ENCODE measurements around the gene FBLN2.

The FBLN2 gene

GRCh38 chr3:13610006-13610570, 61.2 kb downstream of the FBLN2 start:
- DNase-seq, result no peak

GRCh38 chr3:13611221-13611620, 62.3 kb downstream of the FBLN2 start:
- DNase-seq, result no peak

- no peak for DNase-seq
Measured at GRCh38 chr3:13612829-13613228, 63.9 kb downstream of the FBLN2 start.

GRCh38 chr3:13613343-13614190, 64.6 kb downstream of the FBLN2 start:
- DNase-seq, result no peak

- DNase-seq, result no peak
Measured at GRCh38 chr3:13614607-13615006, 65.7 kb downstream of the FBLN2 start.

- DNase-seq, result no peak
Measured at GRCh38 chr3:13615019-13615528, 66.1 kb downstream of the FBLN2 start.

- no peak for DNase-seq
Measured at GRCh38 chr3:13616359-13616758, 67.4 kb downstream of the FBLN2 start.

GRCh38 chr3:13617097-13617738, 68.3 kb downstream of the FBLN2 start:
- no peak for DNase-seq

GRCh38 chr3:13617981-13618380, 69.1 kb downstream of the FBLN2 start:
- DNase-seq, result no peak

- DNase-seq, result no peak
Measured at GRCh38 chr3:13618836-13619235, 69.9 kb downstream of the FBLN2 start.

- no peak for DNase-seq
Measured at GRCh38 chr3:13619661-13620230, 70.8 kb downstream of the FBLN2 start.

GRCh38 chr3:13620281-13620680, 71.4 kb downstream of the FBLN2 start:
- no peak for DNase-seq

GRCh38 chr3:13620776-13621365, 71.9 kb downstream of the FBLN2 start:
- DNase-seq, result no peak

GRCh38 chr3:13621381-13622221, 72.7 kb downstream of the FBLN2 start:
- no peak for DNase-seq

GRCh38 chr3:13622356-13622755, 73.4 kb downstream of the FBLN2 start:
- no peak for DNase-seq

- peak; percentile 51 for DNase-seq
Measured at GRCh38 chr3:13623101-13623654, 74.3 kb downstream of the FBLN2 start.

GRCh38 chr3:13624021-13624420, 75.1 kb downstream of the FBLN2 start:
- DNase-seq, result no peak

- no peak for DNase-seq
Measured at GRCh38 chr3:13624671-13625125, 75.8 kb downstream of the FBLN2 start.

GRCh38 chr3:13626396-13626795, 77.5 kb downstream of the FBLN2 start:
- no peak for DNase-seq

- DNase-seq, result no peak
Measured at GRCh38 chr3:13626915-13627460, 78.1 kb downstream of the FBLN2 start.

- no peak for DNase-seq
Measured at GRCh38 chr3:13627681-13628080, 78.8 kb downstream of the FBLN2 start.
